WTC11 (cell line): Measurements from ENCODE around the gene GREM1. TPM values are rescaled to one million over a fixed set of nuclear protein-coding genes. Genes with fewer than 3 reads are reported as not detected.

Experiments
- ATAC-seq: fragments of 200-7000 bp; cut with Tn5 transposase; 2 replicates; pipeline ENCODE4 v1.10.0; 2021; ENCODE audit warnings: mild to moderate bottlenecking, moderate library complexity
- CTCF ChIA-PET: fragments of 300-600 bp; sonication (Branson Sonifier 250); formaldehyde crosslinking; loops from one replicate; lab custom pipeline; 2021; ENCODE audit warnings: antibody characterized with exemption; lab: Charles Lee
- POLR2A ChIA-PET: fragments of 350-600 bp; sonication (Branson Sonifier 250); formaldehyde crosslinking; loops from one replicate; lab custom pipeline; 2021; ENCODE audit warnings: antibody characterized with exemption; lab: Charles Lee
- DNase-seq: peaks from one replicate; pipeline ENCODE4 v3.0.0; 2021; ENCODE audit warnings: low spot score
- H3K27ac Mint-ChIP-seq: 2 replicates; pipeline ENCODE4 v1.8.0; 2021; ENCODE audit warnings: mixed read lengths
- H3K27me3 Mint-ChIP-seq: 2 replicates; pipeline ENCODE4 v1.8.0; 2021; ENCODE audit warnings: low read depth, mild to moderate bottlenecking, moderate library complexity, mixed read lengths
- H3K36me3 Mint-ChIP-seq: 2 replicates; pipeline ENCODE4 v1.8.0; 2021; ENCODE audit warnings: mixed read lengths
- H3K4me1 Mint-ChIP-seq: 2 replicates; pipeline ENCODE4 v1.8.0; 2022; ENCODE audit warnings: mixed read lengths
- H3K4me3 Mint-ChIP-seq: 2 replicates; pipeline ENCODE4 v1.8.0; 2021; ENCODE audit warnings: mild to moderate bottlenecking, moderate library complexity, mixed read lengths
- H3K9me3 Mint-ChIP-seq: 2 replicates; pipeline ENCODE4 v1.8.0; 2021; ENCODE audit warnings: mixed read lengths
- AFF4 ChIP-seq: sonication (generic); formaldehyde crosslinking; IDR thresholded peaks from 2 replicates; pipeline ENCODE4 v1.8.1; 2023; ENCODE audit warnings: mild to moderate bottlenecking, missing genetic modification reagents, borderline replicate concordance
- CBFB ChIP-seq: sonication (generic); formaldehyde crosslinking; IDR thresholded peaks from 2 replicates; pipeline ENCODE4 v1.8.1; 2022; ENCODE audit warnings: mild to moderate bottlenecking, low read depth, missing genetic modification reagents
- CREM ChIP-seq: sonication (generic); formaldehyde crosslinking; IDR thresholded peaks from 2 replicates; pipeline ENCODE4 v1.8.1; 2022; ENCODE audit warnings: mild to moderate bottlenecking, missing genetic modification reagents, moderate library complexity
- ELF4 ChIP-seq: sonication (generic); formaldehyde crosslinking; IDR thresholded peaks from 2 replicates; pipeline ENCODE4 v1.8.1; 2022; ENCODE audit warnings: low read depth, mild to moderate bottlenecking, moderate library complexity, missing genetic modification reagents
- ERG ChIP-seq: fragments of 250-450 bp; sonication (Bioruptor Pico); IDR thresholded peaks from 2 replicates; pipeline ENCODE4 v1.8.0; 2021; ENCODE audit warnings: mild to moderate bottlenecking
- FOXK1 ChIP-seq: sonication (generic); formaldehyde crosslinking; IDR thresholded peaks from 2 replicates; pipeline ENCODE4 v1.8.0; 2022; ENCODE audit warnings: mild to moderate bottlenecking, moderate library complexity, missing genetic modification reagents
- GTF2I ChIP-seq: fragments of 250-450 bp; sonication (Bioruptor Pico); conservative IDR thresholded peaks from 2 replicates; pipeline ENCODE4 v1.4.0; 2021; ENCODE audit warnings: mild to moderate bottlenecking
- HMGA2 ChIP-seq: fragments of 250-450 bp; sonication (Bioruptor Pico); IDR thresholded peaks from 2 replicates; pipeline ENCODE4 v1.4.0; 2021; ENCODE audit warnings: mild to moderate bottlenecking, moderate library complexity
- KAT7 ChIP-seq: sonication (generic); formaldehyde crosslinking; IDR thresholded peaks from 2 replicates; pipeline ENCODE4 v1.8.1; 2023; ENCODE audit warnings: missing genetic modification reagents, mild to moderate bottlenecking, borderline replicate concordance
- MXD4 ChIP-seq: fragments of 250-450 bp; sonication (Bioruptor Pico); IDR thresholded peaks from 2 replicates; pipeline ENCODE4 v1.8.0; 2021; ENCODE audit warnings: mild to moderate bottlenecking, moderate library complexity, borderline replicate concordance
- MYBL2 ChIP-seq: sonication (generic); formaldehyde crosslinking; IDR thresholded peaks from 2 replicates; pipeline ENCODE4 v1.8.1; 2023; ENCODE audit warnings: mild to moderate bottlenecking, moderate library complexity, missing genetic modification reagents
- NFE2L1 ChIP-seq: sonication (generic); formaldehyde crosslinking; IDR thresholded peaks from 2 replicates; pipeline ENCODE4 v1.8.1; 2023; ENCODE audit warnings: missing genetic modification reagents
- NFYB ChIP-seq: sonication (generic); formaldehyde crosslinking; conservative IDR thresholded peaks from 2 replicates; pipeline ENCODE4 v1.8.0; 2022; ENCODE audit warnings: low read depth, missing genetic modification reagents
- NR1H2 ChIP-seq: sonication (generic); formaldehyde crosslinking; IDR thresholded peaks from 2 replicates; pipeline ENCODE4 v1.9.0; 2021; ENCODE audit warnings: mild to moderate bottlenecking, moderate library complexity, missing genetic modification reagents
- RORB ChIP-seq: fragments of 250-450 bp; sonication (Bioruptor Pico); IDR thresholded peaks from 2 replicates; pipeline ENCODE4 v1.9.0; 2021; ENCODE audit warnings: mild to moderate bottlenecking
- SOX15 ChIP-seq: fragments of 250-450 bp; sonication (Bioruptor Pico); IDR thresholded peaks from 2 replicates; pipeline ENCODE4 v1.9.0; 2021; ENCODE audit warnings: mild to moderate bottlenecking
- SP1 ChIP-seq: sonication (generic); formaldehyde crosslinking; conservative IDR thresholded peaks from 2 replicates; pipeline ENCODE4 v1.8.1; 2022; ENCODE audit warnings: missing genetic modification reagents
- TEAD1 ChIP-seq: sonication (generic); formaldehyde crosslinking; IDR thresholded peaks from 2 replicates; pipeline ENCODE4 v1.8.0; 2022; ENCODE audit warnings: mild to moderate bottlenecking, missing genetic modification reagents
- TEAD4 ChIP-seq: sonication (generic); formaldehyde crosslinking; IDR thresholded peaks from 2 replicates; pipeline ENCODE4 v1.8.0; 2022; ENCODE audit warnings: mild to moderate bottlenecking, missing genetic modification reagents
- ZBTB21 ChIP-seq: sonication (generic); formaldehyde crosslinking; IDR thresholded peaks from 2 replicates; pipeline ENCODE4 v1.8.1; 2023; ENCODE audit warnings: mild to moderate bottlenecking, missing genetic modification reagents, borderline replicate concordance
- ZNF121 ChIP-seq: sonication (generic); formaldehyde crosslinking; IDR thresholded peaks from 2 replicates; pipeline ENCODE4 v1.8.0; 2023; ENCODE audit warnings: missing genetic modification reagents
- ZNF138 ChIP-seq: sonication (generic); formaldehyde crosslinking; conservative IDR thresholded peaks from 2 replicates; pipeline ENCODE4 v1.8.1; 2022; ENCODE audit warnings: mild to moderate bottlenecking, moderate library complexity, missing genetic modification reagents
- ZNF232 ChIP-seq: sonication (generic); formaldehyde crosslinking; IDR thresholded peaks from 2 replicates; pipeline ENCODE4 v1.8.0; 2022; ENCODE audit warnings: mild to moderate bottlenecking, missing genetic modification reagents
- ZNF281 ChIP-seq: sonication (generic); formaldehyde crosslinking; IDR thresholded peaks from 2 replicates; pipeline ENCODE4 v1.8.0; 2023; ENCODE audit warnings: mild to moderate bottlenecking, missing genetic modification reagents
- total RNA-seq: library from RNA; stranded (reverse); gene quantifications from 3 replicates; pipeline ENCODE4 v1.2.3, GENCODE V29; 2021
- TF ChIP-seq, protein P1 (sequence below): fragments of 200-600 bp; IDR thresholded peaks from 2 replicates; pipeline ENCODE4 v1.8.0; 2022; ENCODE audit warnings: antibody characterized with exemption
- TF ChIP-seq, protein P2 (sequence below): fragments of 250-450 bp; sonication (Bioruptor Pico); IDR thresholded peaks from 2 replicates; pipeline ENCODE4 v2.1.2; 2022; ENCODE audit warnings: mild to moderate bottlenecking, moderate library complexity

The GREM1 gene
- total RNA-seq, 1 experiment from 2014 or later = 0.59 TPM

DNA sequence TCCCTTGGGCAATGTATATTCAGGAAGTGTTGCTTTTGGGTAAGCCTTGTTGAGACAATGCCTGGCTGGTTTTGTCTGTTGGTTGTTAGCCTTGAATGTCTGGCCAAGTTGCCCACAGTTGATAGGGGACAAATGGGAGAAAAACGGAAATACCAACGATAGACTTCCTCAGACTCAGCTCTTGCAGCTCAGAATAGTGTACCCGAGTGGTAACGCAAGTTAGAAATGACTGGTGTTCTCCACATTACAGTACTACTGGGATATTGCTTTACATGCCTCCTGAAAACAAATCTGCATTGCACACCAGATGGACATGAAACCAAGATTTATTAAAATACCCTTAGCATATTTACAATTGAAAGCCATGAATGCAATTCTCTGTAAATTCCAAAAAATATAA lies 47.4 kb downstream of the GREM1 start:
- no peak overlapping the region for H3K4me3 Mint-ChIP-seq
- ChIA-PET POLR2A (no interaction called here), CTCF (no interaction called here)
- no peaks in the 10 kb centered on the region for H3K27me3 Mint-ChIP-seq
- H3K4me1 Mint-ChIP-seq = no peaks in the 10 kb centered on the region
- no peak for TF ChIP-seq MYBL2 (CRISPR knock-in tag)
- no peak for TF ChIP-seq ELF4 (CRISPR knock-in tag)
- TF ChIP-seq ZNF232 = no peak
- TF ChIP-seq CBFB (CRISPR knock-in tag) = no peak
- no peak for TF ChIP-seq NFYB (CRISPR knock-in tag)
- TF ChIP-seq SOX15 (CRISPR knock-in tag) = no peak
- TF ChIP-seq SP1 (CRISPR knock-in tag) = no peak
- TF ChIP-seq ZNF138 (CRISPR knock-in tag) = no peak
- TF ChIP-seq HMGA2 (CRISPR knock-in tag) = no peak
- no peak for TF ChIP-seq NFE2L1 (CRISPR knock-in tag)
- TF ChIP-seq CREM (CRISPR knock-in tag) = no peak
- no peak for DNase-seq
- ATAC-seq = no peak
- H3K9me3 Mint-ChIP-seq = no peaks in the 10 kb centered on the region
- H3K36me3 Mint-ChIP-seq = no peaks in the 10 kb centered on the region
- H3K27ac Mint-ChIP-seq = no peak overlapping the region

DNA sequence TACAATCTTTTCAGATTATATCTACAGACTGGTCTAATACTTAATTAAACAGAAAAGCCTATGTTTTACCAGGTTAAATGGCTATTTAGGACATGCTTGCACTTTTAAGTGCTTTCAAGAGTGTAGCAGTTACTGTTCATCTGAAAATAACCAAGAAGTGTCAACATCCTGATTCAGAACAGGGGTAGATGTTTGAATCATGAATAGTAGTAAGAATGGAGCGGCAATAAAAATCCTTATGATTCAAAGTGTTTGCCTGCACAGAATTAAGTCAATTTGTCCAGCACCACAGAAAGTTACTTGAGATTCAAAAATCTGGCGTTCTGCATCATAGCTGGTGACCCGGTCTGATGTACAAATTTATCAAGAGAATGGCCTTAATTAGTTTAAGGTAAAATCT lies 48.3 kb downstream of the GREM1 start:
- H3K9me3 Mint-ChIP-seq = no peaks in the 10 kb centered on the region
- POLR2A ChIA-PET = no interaction called here
- TF ChIP-seq NR1H2 (CRISPR knock-in tag) (no peak), ZBTB21 (CRISPR knock-in tag) (no peak), ZNF121 (CRISPR knock-in tag) (no peak), GTF2I (no peak), FOXK1 (no peak), ZNF232 (no peak), TEAD1 (no peak), KAT7 (CRISPR knock-in tag) (no peak), AFF4 (CRISPR knock-in tag) (no peak), TEAD4 (no peak), MXD4 (CRISPR knock-in tag) (no peak), ERG (CRISPR knock-in tag) (no peak), NFYB (CRISPR knock-in tag) (no peak), RORB (no peak), ZNF281 (no peak)
- TF ChIP-seq, protein P1, sequence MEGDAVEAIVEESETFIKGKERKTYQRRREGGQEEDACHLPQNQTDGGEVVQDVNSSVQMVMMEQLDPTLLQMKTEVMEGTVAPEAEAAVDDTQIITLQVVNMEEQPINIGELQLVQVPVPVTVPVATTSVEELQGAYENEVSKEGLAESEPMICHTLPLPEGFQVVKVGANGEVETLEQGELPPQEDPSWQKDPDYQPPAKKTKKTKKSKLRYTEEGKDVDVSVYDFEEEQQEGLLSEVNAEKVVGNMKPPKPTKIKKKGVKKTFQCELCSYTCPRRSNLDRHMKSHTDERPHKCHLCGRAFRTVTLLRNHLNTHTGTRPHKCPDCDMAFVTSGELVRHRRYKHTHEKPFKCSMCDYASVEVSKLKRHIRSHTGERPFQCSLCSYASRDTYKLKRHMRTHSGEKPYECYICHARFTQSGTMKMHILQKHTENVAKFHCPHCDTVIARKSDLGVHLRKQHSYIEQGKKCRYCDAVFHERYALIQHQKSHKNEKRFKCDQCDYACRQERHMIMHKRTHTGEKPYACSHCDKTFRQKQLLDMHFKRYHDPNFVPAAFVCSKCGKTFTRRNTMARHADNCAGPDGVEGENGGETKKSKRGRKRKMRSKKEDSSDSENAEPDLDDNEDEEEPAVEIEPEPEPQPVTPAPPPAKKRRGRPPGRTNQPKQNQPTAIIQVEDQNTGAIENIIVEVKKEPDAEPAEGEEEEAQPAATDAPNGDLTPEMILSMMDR = no peak
- TF ChIP-seq, protein P2, sequence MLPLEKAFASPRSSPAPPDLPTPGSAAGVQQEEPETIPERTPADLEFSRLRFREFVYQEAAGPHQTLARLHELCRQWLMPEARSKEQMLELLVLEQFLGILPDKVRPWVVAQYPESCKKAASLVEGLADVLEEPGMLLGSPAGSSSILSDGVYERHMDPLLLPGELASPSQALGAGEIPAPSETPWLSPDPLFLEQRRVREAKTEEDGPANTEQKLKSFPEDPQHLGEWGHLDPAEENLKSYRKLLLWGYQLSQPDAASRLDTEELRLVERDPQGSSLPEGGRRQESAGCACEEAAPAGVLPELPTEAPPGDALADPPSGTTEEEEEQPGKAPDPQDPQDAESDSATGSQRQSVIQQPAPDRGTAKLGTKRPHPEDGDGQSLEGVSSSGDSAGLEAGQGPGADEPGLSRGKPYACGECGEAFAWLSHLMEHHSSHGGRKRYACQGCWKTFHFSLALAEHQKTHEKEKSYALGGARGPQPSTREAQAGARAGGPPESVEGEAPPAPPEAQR (CRISPR knock-in tag) = no peak
- TF ChIP-seq, all 79 proteins: peak for 0
- ATAC-seq = no peak
- Mint-ChIP-seq H3K27ac (no peak overlapping the region), H3K27me3 (no peaks in the 10 kb centered on the region), H3K36me3 (no peaks in the 10 kb centered on the region), H3K4me1 (no peaks in the 10 kb centered on the region), H3K4me3 (no peak overlapping the region)
- DNase-seq = no peak
- CTCF ChIA-PET = interaction anchor here (1.3 kb wide), 1 partner anchor 115 kb away, joined by 3 read pairs; no protein-coding TSS in a partner anchor
